T-helper 2 cell treated with Interferon-gamma antibody and Interleukin-4, amounts not matched to agents 5 μg/mL and 100 μg/mL, for 36 hours (primary cell): ENCODE measurements around the gene SLC45A1.
"Not testable (repeated sequence)": the region's sequence is repeated elsewhere in the genome, so short reads cannot be mapped to it uniquely, and the experiment has no call there.

Source experiments
- DNase-seq: peaks from one replicate; pipeline ENCODE4 v3.0.0; 2021; ENCODE audit warnings: low spot score
- H3K27ac Mint-ChIP-seq: one replicate; pipeline ENCODE4 v1.8.0; 2021; ENCODE audit warnings: mild to moderate bottlenecking, mixed read lengths
- H3K27me3 Mint-ChIP-seq: one replicate; pipeline ENCODE4 v1.8.0; 2021; ENCODE audit warnings: low read depth, mixed read lengths
- H3K36me3 Mint-ChIP-seq: one replicate; pipeline ENCODE4 v1.8.0; 2021; ENCODE audit warnings: low read depth, mixed read lengths
- H3K4me1 Mint-ChIP-seq: one replicate; pipeline ENCODE4 v1.8.0; 2021; ENCODE audit warnings: low read depth, mixed read lengths
- H3K4me3 Mint-ChIP-seq: one replicate; pipeline ENCODE4 v1.8.0; 2022; ENCODE audit warnings: mild to moderate bottlenecking, moderate library complexity, mixed read lengths
- H3K9me3 Mint-ChIP-seq: one replicate; pipeline ENCODE4 v1.8.0; 2021; ENCODE audit warnings: mixed read lengths

Gene SLC45A1

DNA sequence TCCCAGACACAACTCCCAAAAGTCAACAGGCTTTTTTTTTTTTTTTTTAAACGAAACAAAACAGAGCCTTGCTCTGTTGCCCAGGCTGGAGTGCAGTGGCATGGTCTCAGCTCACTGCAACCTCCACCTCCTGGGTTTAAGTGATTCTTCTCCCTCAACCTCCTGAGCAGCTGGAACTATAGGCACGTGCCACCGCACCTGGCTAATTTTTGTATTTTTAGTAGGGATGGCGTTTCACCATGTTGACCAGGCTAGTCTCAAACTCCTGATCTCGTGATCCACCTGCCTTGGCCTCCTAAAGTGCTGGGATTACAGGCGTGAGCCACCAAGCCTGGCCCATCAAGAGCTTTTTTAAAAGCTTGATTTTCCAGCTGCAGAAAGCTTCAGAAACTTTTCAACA, 62.4 kb downstream of the SLC45A1 start:
- H3K27me3 Mint-ChIP-seq, H3K27ac Mint-ChIP-seq, H3K4me3 Mint-ChIP-seq, DNase-seq, H3K9me3 Mint-ChIP-seq: not testable (repeated sequence)
- peaks cover 10% of the 10 kb centered on the region for H3K36me3 Mint-ChIP-seq
- H3K4me1 Mint-ChIP-seq: peaks cover 46% of the 10 kb centered on the region

GRCh38 chr1:8381618-8382017, 63.7 kb downstream of the SLC45A1 start:
- Mint-ChIP-seq H3K27ac (no peak overlapping the region), H3K4me3 (no peak overlapping the region), H3K27me3 (no peaks in the 10 kb centered on the region), H3K36me3 (peaks cover 12% of the 10 kb centered on the region), H3K9me3 (no peaks in the 10 kb centered on the region), H3K4me1 (peaks cover 43% of the 10 kb centered on the region)
- no peak for DNase-seq

- Mint-ChIP-seq H3K9me3 (no peaks in the 10 kb centered on the region), H3K27ac (no peak overlapping the region), H3K4me1 (peaks cover 43% of the 10 kb centered on the region), H3K36me3 (peaks cover 13% of the 10 kb centered on the region), H3K4me3 (peak overlapping the region; percentile 18), H3K27me3 (no peaks in the 10 kb centered on the region)
- DNase-seq: no peak
Measured at GRCh38 chr1:8382051-8382505, 64.2 kb downstream of the SLC45A1 start.

DNA sequence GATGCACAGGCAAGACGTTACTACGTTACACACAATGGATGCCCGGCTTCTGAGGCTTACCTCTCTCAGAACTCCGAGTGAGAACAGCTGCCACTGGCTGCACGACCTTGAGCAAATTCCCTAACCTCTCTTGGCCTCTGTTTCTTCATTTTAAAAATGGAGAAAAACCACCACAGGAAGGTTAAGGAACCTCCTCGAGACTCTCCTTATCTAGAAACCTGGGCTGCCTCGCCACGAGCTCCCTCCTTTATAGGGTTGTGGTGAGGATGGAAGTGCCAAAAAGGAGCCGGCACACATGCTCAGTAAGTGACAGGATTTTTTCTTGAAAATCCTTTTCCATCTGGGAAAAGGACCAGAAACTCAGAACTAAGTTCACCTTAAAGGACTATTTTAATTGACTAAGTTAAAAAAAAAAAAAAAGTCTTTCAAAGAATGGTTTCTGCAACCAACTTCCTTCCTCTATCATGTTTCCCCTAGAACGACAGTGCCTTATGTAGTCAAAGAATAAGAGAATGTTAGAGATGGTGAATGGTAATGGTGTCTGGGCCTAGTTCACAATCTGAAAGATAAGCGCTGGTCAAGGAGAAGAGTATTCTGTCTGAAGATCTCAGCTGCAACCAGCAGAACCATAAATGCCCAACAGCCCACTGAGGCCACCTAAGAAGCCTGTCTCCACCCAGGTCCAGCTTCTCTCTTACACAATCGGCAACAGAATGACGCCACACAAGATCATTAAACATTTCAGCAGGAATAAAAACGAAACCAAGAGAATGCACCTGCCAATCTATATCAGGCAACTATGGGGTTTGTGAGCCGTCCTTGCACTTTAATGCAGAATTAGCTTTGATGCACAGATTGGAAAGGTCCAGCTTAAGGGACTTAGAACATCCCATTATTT, 64.9 kb downstream of the SLC45A1 start:
- Mint-ChIP-seq H3K4me1 (peaks cover 43% of the 10 kb centered on the region), H3K4me3 (peak overlapping the region; percentile 55), H3K27ac (peak overlapping the region; percentile 42), H3K9me3 (no peaks in the 10 kb centered on the region), H3K27me3 (no peaks in the 10 kb centered on the region), H3K36me3 (peaks cover 14% of the 10 kb centered on the region)
- no peak for DNase-seq

GRCh38 chr1:8384088-8384487, 66.2 kb downstream of the SLC45A1 start:
- H3K27me3 Mint-ChIP-seq: no peaks in the 10 kb centered on the region
- no peak for DNase-seq
- peaks cover 14% of the 10 kb centered on the region for H3K36me3 Mint-ChIP-seq
- no peaks in the 10 kb centered on the region for H3K9me3 Mint-ChIP-seq
- H3K4me3 Mint-ChIP-seq: no peak overlapping the region
- peaks cover 34% of the 10 kb centered on the region for H3K4me1 Mint-ChIP-seq
- no peak overlapping the region for H3K27ac Mint-ChIP-seq

DNA sequence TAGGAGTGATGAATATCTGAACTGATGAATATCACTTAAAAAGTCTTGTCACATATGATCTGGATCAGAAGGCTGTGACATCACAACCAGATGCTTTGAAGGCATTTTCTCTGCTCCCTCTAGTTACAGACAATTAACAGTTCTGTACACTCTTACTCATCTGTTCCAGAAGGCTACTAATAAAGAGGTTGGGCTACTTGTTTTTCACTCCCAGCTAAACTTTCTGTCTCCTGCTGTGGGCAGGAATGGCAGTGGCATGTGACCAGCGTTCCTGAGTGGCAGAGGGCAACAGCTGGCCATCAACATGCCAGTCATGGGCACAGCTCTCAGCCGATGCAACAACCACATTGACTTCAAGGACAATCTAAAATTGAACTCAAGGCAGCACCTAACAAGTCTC, 66.7 kb downstream of the SLC45A1 start:
- Mint-ChIP-seq H3K9me3 (no peaks in the 10 kb centered on the region), H3K27ac (peak overlapping the region; percentile 46), H3K4me3 (no peak overlapping the region), H3K36me3 (peaks cover 17% of the 10 kb centered on the region), H3K27me3 (no peaks in the 10 kb centered on the region), H3K4me1 (peaks cover 34% of the 10 kb centered on the region)
- DNase-seq: no peak

DNA sequence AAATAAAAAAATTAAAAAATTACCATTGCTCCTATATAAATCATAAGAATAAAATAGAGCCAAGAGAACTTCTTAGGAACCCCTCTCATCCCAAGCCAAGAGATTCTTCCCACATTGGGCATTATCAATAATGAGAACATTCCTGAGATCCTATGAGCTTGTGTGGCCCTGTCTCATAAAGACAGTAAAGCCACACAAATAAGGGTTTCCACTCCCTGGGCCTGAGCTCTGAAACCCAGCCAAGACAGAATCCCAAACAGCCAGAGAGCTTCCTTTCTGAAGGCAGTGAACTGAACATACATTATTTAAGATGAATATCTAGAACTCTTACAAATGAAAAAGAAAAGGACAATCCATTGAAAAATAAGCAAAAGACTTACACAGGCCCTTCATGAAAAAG, 68.3 kb downstream of the SLC45A1 start:
- Mint-ChIP-seq H3K27ac (no peak overlapping the region), H3K9me3 (no peaks in the 10 kb centered on the region), H3K4me3 (no peak overlapping the region), H3K36me3 (peaks cover 21% of the 10 kb centered on the region), H3K4me1 (peaks cover 44% of the 10 kb centered on the region), H3K27me3 (no peaks in the 10 kb centered on the region)
- DNase-seq: no peak

- Mint-ChIP-seq H3K4me3 (no peak overlapping the region), H3K9me3 (no peaks in the 10 kb centered on the region), H3K27ac (no peak overlapping the region), H3K27me3 (no peaks in the 10 kb centered on the region), H3K4me1 (peaks cover 40% of the 10 kb centered on the region), H3K36me3 (peaks cover 25% of the 10 kb centered on the region)
- no peak for DNase-seq
Measured at GRCh38 chr1:8388732-8389562, 71.0 kb downstream of the SLC45A1 start.

- H3K36me3 Mint-ChIP-seq: peaks cover 29% of the 10 kb centered on the region
- no peak for DNase-seq
Measured at GRCh38 chr1:8389958-8390535, 72.1 kb downstream of the SLC45A1 start.

DNA sequence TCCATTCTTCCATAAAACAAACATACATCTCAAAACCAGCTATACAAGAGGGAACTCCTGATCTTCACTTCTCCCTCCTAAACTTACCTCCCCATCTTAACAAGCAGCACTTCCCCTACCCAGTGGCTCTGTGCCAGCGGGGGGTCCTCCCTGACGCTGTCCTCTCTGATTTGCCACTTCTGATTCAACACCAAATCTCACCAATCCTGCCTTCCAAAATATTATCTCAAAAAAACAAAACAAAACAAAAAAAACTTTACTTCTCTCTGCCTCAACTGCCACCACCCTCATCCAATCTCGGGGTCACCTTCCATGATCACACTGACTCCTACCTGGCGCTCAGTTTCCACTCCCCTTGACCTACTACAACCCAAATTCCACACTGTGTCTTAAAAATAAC, 72.8 kb downstream of the SLC45A1 start:
- H3K9me3 Mint-ChIP-seq: no peaks in the 10 kb centered on the region
- H3K36me3 Mint-ChIP-seq: peaks cover 32% of the 10 kb centered on the region
- H3K4me1 Mint-ChIP-seq: peaks cover 39% of the 10 kb centered on the region
- no peak overlapping the region for H3K4me3 Mint-ChIP-seq
- no peaks in the 10 kb centered on the region for H3K27me3 Mint-ChIP-seq
- DNase-seq: no peak
- H3K27ac Mint-ChIP-seq: peak overlapping the region; percentile 20

More at GRCh38 chr1:8389958-8390535, 72.1 kb downstream of the SLC45A1 start:
- Mint-ChIP-seq H3K4me3 (no peak overlapping the region), H3K4me1 (peaks cover 38% of the 10 kb centered on the region), H3K9me3 (no peaks in the 10 kb centered on the region), H3K27me3 (no peaks in the 10 kb centered on the region), H3K27ac (peak overlapping the region; percentile 45)

DNA sequence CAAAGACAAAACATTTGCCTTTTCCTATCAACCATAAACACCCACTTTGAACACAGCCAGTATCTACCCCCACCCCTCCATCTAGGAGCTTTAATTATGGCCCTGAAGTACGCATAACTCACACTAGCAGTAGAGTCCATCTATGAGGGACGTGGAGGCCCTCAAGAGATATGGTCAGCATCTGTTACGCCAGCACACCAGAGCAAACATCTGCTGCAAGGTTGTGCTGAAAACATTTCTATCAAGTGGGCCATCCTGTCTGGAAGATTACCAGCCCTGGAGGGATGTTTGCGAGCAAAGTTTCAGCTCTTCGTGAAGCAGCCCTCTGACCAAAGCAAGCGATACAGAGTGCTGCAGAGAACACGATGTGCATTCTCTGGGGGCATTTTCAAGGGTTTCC, 74.6 kb downstream of the SLC45A1 start:
- peaks cover 29% of the 10 kb centered on the region for H3K36me3 Mint-ChIP-seq
- H3K27ac Mint-ChIP-seq: no peak overlapping the region
- H3K27me3 Mint-ChIP-seq: no peaks in the 10 kb centered on the region
- H3K4me3 Mint-ChIP-seq: no peak overlapping the region
- DNase-seq: no peak
- H3K9me3 Mint-ChIP-seq: no peaks in the 10 kb centered on the region
- peaks cover 57% of the 10 kb centered on the region for H3K4me1 Mint-ChIP-seq
